ENCODE data around the gene FCHO2. TPM values are rescaled to one million over a fixed set of nuclear protein-coding genes. Genes with fewer than 3 reads are reported as not detected.

The FCHO2 gene
- total RNA-seq, 2 donors from 2014 or later, result 16.8 to 18.5 TPM

GRCh38 chr5:73027361-73027760 lies 71.5 kb downstream of the FCHO2 start:
- Histone ChIP-seq H3K27me3 (ENCODE audit: control insufficient read depth, insufficient read depth, low read length, poor library complexity, severe bottlenecking) (no peaks in the 10 kb centered on the region), H3K4me3 (ENCODE audit: low read length) (no peak overlapping the region), H3K9ac (ENCODE audit: extremely low read depth, low read length, poor library complexity, severe bottlenecking) (no peak overlapping the region), H3K9me3 (ENCODE audit: control insufficient read depth, low read length) (no peaks in the 10 kb centered on the region), H3K4me1 (ENCODE audit: control insufficient read depth, insufficient read depth, low read length) (peaks cover 2% of the 10 kb centered on the region), H3K36me3 (ENCODE audit: control insufficient read depth, insufficient read depth, low read length) (no peaks in the 10 kb centered on the region), H3K27ac (ENCODE audit: low read depth, low read length) (no peak overlapping the region)
- peak; percentile 67 for TF ChIP-seq CTCF (conservative IDR thresholded peaks at IDR 0.05)
- 83% methylated on average over 2 of the region's 2 CpGs; no CpG with 5 or more reads in 1 of the 2 experiments for WGBS, 2 experiments (ENCODE audit: insufficient coverage in 1 of 2, insufficient read length in 1 of 2)
- DNase-seq, result no peak
- Mint-ChIP-seq H3K9me3 (no peaks in the 10 kb centered on the region), H3K4me3 (no peak overlapping the region), H3K27me3 (ENCODE audit: insufficient read depth) (no peaks in the 10 kb centered on the region), H3K4me1 (peaks cover 12% of the 10 kb centered on the region), H3K27ac (no peak overlapping the region), H3K36me3 (ENCODE audit: low read depth) (peaks cover 24% of the 10 kb centered on the region)

- H3K4me3 ChIP-seq (ENCODE audit: low read length), result no peak overlapping the region
- Mint-ChIP-seq H3K36me3 (ENCODE audit: low read depth) (peaks cover 24% of the 10 kb centered on the region), H3K4me3 (no peak overlapping the region), H3K4me1 (peaks cover 12% of the 10 kb centered on the region), H3K27me3 (ENCODE audit: insufficient read depth) (no peaks in the 10 kb centered on the region), H3K27ac (peak overlapping the region; percentile 92), H3K9me3 (no peaks in the 10 kb centered on the region)
- H3K9me3 ChIP-seq (ENCODE audit: control insufficient read depth, low read length), result no peaks in the 10 kb centered on the region
- WGBS, 2 experiments (ENCODE audit: insufficient coverage in 1 of 2, insufficient read length in 1 of 2), result 94 to 100% methylated on average over 2 to 4 of the region's 4 CpGs
- peaks cover 2% of the 10 kb centered on the region for H3K4me1 ChIP-seq (ENCODE audit: control insufficient read depth, insufficient read depth, low read length)
- no peak overlapping the region for H3K9ac ChIP-seq (ENCODE audit: extremely low read depth, low read length, poor library complexity, severe bottlenecking)
- DNase-seq, result peak; percentile 57
- H3K27ac ChIP-seq (ENCODE audit: low read depth, low read length), result no peak overlapping the region
- no peaks in the 10 kb centered on the region for H3K27me3 ChIP-seq (ENCODE audit: control insufficient read depth, insufficient read depth, low read length, poor library complexity, severe bottlenecking)
- TF ChIP-seq CTCF (conservative IDR thresholded peaks at IDR 0.05), result no peak
- no peaks in the 10 kb centered on the region for H3K36me3 ChIP-seq (ENCODE audit: control insufficient read depth, insufficient read depth, low read length)
These were observed 72.0 kb downstream of the FCHO2 start for GRCh38 chr5:73027816-73028215.

- DNase-seq, result no peak
- Histone ChIP-seq H3K36me3 (ENCODE audit: control insufficient read depth, insufficient read depth, low read length) (no peaks in the 10 kb centered on the region), H3K9me3 (ENCODE audit: control insufficient read depth, low read length) (no peaks in the 10 kb centered on the region), H3K27ac (ENCODE audit: low read depth, low read length) (no peak overlapping the region), H3K4me3 (ENCODE audit: low read length) (no peak overlapping the region), H3K9ac (ENCODE audit: extremely low read depth, low read length, poor library complexity, severe bottlenecking) (no peak overlapping the region), H3K27me3 (ENCODE audit: control insufficient read depth, insufficient read depth, low read length, poor library complexity, severe bottlenecking) (no peaks in the 10 kb centered on the region), H3K4me1 (ENCODE audit: control insufficient read depth, insufficient read depth, low read length) (peaks cover 2% of the 10 kb centered on the region)
- no peaks in the 10 kb centered on the region for H3K9me3 Mint-ChIP-seq
- WGBS, 2 experiments (ENCODE audit: insufficient coverage in 1 of 2, insufficient read length in 1 of 2), result 83 to 91% methylated on average over 1 of the region's 1 CpG
- H3K27me3 Mint-ChIP-seq (ENCODE audit: insufficient read depth), result no peaks in the 10 kb centered on the region
- H3K36me3 Mint-ChIP-seq (ENCODE audit: low read depth), result peaks cover 21% of the 10 kb centered on the region
- no peak overlapping the region for H3K27ac Mint-ChIP-seq
- H3K4me1 Mint-ChIP-seq, result peaks cover 12% of the 10 kb centered on the region
- no peak for TF ChIP-seq CTCF (conservative IDR thresholded peaks at IDR 0.05)
- no peak overlapping the region for H3K4me3 Mint-ChIP-seq
These were observed 73.3 kb downstream of the FCHO2 start for GRCh38 chr5:73028991-73029595.
